ENCODE results near the gene RPL27.

Gene RPL27

DNA sequence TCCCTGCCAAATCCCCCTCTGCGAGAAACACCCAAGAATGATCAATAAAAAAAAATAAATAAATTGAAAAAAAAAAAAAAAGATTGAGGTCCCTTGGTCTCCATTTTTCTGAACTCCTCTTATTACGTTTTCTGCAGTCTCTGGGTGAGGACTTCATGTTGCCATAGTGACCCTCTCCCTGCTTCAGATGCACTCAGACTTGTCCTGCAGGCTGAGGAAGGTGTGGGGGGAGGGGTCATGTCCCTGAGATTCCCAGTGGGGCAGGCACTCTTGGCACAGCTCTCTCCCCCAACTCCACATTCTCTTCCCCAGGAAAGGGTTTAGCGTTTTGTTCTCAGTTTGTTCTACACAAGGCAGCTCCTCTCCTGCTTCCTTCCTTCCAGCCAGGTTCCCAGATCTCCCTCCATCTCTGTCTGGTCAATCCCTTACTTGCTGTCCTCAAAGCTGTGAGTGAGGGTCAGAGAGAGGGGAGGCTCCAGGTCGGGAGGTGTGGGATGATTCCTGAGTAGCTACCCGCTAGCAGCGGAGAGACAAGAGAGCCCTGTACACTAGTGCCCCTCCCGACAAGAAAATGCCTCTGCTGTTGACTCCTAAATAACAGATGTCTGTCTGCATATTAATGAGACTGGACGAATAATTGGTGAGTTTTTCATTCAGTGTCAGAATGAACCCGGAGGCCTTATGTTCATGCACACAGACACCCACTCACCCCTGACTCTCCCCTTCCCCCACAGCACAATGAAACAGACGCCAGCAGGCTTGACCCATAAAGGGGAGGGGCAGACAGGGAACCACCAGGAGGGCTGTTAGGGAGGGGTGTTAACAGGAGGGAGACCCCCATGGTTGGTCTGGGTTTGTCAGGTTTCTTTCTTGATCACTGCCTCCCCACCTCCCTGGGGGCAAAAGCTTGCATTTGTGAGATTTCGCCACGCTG, 36.0 kb downstream of the RPL27 start:
- ChIA-PET CTCF (interaction anchor here (0.6 kb wide), 1 partner anchor 10 kb away, joined by 3 read pairs; no protein-coding TSS in a partner anchor), POLR2A (ENCODE audit: low non-redundant PET) (no interaction called here)
- no peak for DNase-seq (ENCODE audit: low spot score)

DNA sequence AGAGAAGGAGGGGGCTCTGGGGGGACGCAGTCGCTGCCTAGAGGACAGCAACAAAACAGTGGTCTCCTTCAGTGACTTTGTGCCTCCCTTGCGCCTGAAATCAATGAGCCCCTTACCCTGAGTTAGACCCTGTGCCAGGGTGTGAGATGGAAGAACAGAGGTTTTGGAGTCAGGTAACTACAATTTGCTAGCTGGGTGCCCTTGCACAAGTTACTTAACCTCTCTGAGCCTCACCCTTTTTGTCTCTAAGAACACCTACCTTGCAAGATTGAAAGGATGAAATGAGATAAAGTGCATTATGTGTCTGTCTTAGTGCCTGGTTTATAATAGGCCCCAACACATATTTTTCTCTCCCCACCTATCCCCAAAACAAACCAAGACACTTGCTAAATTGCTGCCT, 36.7 kb downstream of the RPL27 start:
- TF ChIP-seq, protein P1, sequence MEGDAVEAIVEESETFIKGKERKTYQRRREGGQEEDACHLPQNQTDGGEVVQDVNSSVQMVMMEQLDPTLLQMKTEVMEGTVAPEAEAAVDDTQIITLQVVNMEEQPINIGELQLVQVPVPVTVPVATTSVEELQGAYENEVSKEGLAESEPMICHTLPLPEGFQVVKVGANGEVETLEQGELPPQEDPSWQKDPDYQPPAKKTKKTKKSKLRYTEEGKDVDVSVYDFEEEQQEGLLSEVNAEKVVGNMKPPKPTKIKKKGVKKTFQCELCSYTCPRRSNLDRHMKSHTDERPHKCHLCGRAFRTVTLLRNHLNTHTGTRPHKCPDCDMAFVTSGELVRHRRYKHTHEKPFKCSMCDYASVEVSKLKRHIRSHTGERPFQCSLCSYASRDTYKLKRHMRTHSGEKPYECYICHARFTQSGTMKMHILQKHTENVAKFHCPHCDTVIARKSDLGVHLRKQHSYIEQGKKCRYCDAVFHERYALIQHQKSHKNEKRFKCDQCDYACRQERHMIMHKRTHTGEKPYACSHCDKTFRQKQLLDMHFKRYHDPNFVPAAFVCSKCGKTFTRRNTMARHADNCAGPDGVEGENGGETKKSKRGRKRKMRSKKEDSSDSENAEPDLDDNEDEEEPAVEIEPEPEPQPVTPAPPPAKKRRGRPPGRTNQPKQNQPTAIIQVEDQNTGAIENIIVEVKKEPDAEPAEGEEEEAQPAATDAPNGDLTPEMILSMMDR (conservative IDR thresholded peaks at IDR 0.05; ENCODE audit: low read depth) = no peak
- H3K27ac ChIP-seq = no peak overlapping the region
- POLR2A ChIA-PET (ENCODE audit: low non-redundant PET) = no interaction called here
- CTCF ChIA-PET = no interaction called here
- no peak for DNase-seq (ENCODE audit: low spot score)

More for the DNA sequence above, 36.0 kb downstream of the RPL27 start:
- H3K27ac ChIP-seq = no peak overlapping the region
- TF ChIP-seq, protein P1 (conservative IDR thresholded peaks at IDR 0.05; ENCODE audit: low read depth) = no peak

DNA sequence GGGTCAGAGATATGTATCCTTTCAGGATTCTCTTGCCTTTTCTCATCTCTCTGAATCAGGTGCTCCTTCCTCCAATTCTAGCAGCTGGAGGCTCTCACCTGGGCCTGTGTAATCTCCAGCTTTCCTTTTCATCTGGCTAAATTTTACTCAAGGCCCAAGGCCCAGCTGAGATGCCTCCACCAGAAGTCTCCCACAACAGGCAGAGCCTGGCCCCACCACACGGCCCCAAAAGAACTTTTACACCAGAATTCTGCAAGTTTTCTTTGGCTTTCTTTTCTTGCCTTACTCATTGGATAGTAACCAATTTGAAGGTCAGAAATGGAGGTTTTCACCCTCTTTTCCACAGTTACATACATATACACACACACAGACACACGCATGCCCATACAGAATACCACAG, 41.4 kb downstream of the RPL27 start:
- ChIA-PET CTCF (interaction anchor here (0.6 kb wide), 2 partner anchors 89 to 726 kb away, joined by 3 read pairs; no protein-coding TSS in a partner anchor), POLR2A (ENCODE audit: low non-redundant PET) (no interaction called here)
- DNase-seq (ENCODE audit: low spot score) = no peak
- TF ChIP-seq, protein P1 (conservative IDR thresholded peaks at IDR 0.05; ENCODE audit: low read depth) = no peak
- H3K27ac ChIP-seq = no peak overlapping the region

DNA sequence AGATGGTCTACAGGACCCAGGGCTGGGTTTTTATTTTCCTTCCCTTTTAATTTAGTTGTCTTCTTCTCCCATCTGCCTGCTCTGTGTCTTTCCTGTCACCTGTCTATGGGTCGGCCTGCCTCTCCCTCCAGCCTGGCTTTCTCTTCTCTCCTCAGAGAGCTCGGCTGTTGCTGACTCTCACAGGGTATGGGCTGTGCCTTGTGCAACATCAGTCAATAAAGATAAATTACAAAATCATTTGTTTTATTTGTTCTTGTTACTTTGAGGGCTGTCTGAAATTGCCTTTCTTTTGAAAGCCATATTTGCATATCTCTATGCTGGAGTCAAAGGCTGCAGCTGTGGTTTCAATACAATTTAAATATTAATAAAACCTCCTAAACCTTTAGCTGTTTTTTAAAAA, 42.4 kb downstream of the RPL27 start:
- DNase-seq (ENCODE audit: low spot score) = no peak
- ChIA-PET CTCF (interaction anchor here (0.6 kb wide), 1 partner anchor 396 kb away, joined by 3 read pairs; no protein-coding TSS in a partner anchor), POLR2A (ENCODE audit: low non-redundant PET) (no interaction called here)
- TF ChIP-seq, protein P1 (conservative IDR thresholded peaks at IDR 0.05; ENCODE audit: low read depth) = no peak
- H3K27ac ChIP-seq = no peak overlapping the region

DNA sequence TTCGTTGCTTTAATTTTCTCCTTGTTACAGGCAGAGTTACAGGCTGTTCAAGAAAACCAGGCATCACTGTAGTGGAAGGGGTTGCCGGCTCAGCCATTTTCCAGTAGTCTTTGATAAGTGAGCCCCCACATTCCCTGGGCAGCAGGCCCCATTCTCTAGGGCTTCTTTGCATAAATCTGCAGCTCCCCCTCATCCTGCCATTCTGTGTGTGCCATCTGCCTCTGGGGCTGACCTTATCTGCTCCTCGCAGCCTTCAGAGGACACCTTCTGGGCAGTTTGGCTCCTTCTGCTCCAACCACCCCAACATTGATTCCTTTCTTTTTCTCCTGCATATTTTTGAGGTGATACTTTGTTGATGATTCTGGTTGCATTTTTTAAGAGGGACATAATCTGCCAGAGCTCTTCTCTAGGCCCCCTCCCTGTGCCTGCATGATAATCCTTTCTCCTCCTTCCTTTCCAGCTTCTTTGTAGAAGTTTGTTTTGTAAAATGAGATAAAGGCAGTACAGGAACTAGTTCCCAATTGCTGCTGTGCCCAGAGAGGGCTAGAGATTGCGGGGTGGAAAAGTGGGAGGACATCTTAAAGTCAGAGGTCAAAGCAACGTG, 43.9 kb downstream of the RPL27 start:
- H3K27ac ChIP-seq = no peak overlapping the region
- ChIA-PET CTCF (interaction anchor here (0.7 kb wide), 1 partner anchor 71 kb away, joined by 3 read pairs; no protein-coding TSS in a partner anchor), POLR2A (ENCODE audit: low non-redundant PET) (no interaction called here)
- TF ChIP-seq, protein P1 (conservative IDR thresholded peaks at IDR 0.05; ENCODE audit: low read depth) = no peak
- DNase-seq (ENCODE audit: low spot score) = no peak

DNA sequence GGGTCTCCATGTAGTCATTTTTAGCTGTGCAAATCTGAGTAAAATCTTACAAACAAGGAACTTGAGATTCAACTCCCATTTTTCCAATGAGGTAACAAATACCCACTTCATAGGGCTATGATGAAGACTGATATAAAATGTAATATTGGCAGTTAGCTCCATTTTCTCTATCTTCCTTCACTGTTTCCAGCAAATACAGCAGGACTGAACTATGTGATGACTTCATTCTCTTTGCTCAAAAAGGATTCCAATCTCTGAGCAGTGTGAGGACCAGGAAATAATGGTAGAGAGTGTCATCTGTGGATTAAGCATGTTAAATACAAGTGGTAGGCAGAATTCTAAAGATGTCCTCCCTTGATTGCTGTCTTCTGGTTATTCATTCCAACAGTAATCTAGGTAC, 45.1 kb downstream of the RPL27 start:
- H3K27ac ChIP-seq = no peak overlapping the region
- no peak for DNase-seq (ENCODE audit: low spot score)
- POLR2A ChIA-PET (ENCODE audit: low non-redundant PET) = interaction anchor here (0.6 kb wide), 1 partner anchor 85 kb away, joined by 6 read pairs; no protein-coding TSS in a partner anchor
- CTCF ChIA-PET = no interaction called here
- TF ChIP-seq, protein P1 (conservative IDR thresholded peaks at IDR 0.05; ENCODE audit: low read depth) = no peak
